NCI-H2196 (cell line): ENCODE measurements around the gene FBXL14.

Source experiments
- DNase-seq: peaks from one replicate; lab custom pipeline; 2025; ENCODE audit not compliant: unreplicated experiment; lab: John Stamatoyannopoulos, UW

Gene FBXL14

GRCh38 chr12:1539135-1539534 is 55.2 kb downstream of the FBXL14 start:
- no peak for DNase-seq

GRCh38 chr12:1536817-1537216 is 57.6 kb downstream of the FBXL14 start:
- no peak for DNase-seq

DNA sequence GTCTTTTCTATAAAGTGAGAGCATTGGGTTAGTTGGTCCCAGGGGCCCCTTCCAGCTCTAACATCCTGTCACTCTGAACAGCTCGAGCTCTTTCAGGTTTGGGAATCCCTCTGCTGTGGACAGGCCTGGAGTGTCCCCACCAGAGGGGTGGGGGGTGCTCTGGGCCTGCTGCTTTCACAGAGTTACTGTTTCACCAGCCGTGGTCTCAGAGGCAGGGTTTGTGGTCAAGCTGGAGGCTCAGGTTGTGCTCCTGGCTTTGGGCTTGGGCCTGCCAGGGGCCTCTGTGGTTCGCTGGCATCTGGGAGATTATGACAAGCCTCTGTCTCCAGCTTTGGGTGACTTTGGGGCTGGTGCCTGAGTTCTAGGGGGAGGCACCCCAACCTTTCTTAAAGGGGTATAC is 59.6 kb downstream of the FBXL14 start:
- no peak for DNase-seq

- DNase-seq = no peak
Measured at GRCh38 chr12:1533602-1534304, 60.6 kb downstream of the FBXL14 start.

- no peak for DNase-seq
Measured at GRCh38 chr12:1533205-1533601, 61.2 kb downstream of the FBXL14 start.

- no peak for DNase-seq
Measured at GRCh38 chr12:1532375-1533165, 61.8 kb downstream of the FBXL14 start.

DNA sequence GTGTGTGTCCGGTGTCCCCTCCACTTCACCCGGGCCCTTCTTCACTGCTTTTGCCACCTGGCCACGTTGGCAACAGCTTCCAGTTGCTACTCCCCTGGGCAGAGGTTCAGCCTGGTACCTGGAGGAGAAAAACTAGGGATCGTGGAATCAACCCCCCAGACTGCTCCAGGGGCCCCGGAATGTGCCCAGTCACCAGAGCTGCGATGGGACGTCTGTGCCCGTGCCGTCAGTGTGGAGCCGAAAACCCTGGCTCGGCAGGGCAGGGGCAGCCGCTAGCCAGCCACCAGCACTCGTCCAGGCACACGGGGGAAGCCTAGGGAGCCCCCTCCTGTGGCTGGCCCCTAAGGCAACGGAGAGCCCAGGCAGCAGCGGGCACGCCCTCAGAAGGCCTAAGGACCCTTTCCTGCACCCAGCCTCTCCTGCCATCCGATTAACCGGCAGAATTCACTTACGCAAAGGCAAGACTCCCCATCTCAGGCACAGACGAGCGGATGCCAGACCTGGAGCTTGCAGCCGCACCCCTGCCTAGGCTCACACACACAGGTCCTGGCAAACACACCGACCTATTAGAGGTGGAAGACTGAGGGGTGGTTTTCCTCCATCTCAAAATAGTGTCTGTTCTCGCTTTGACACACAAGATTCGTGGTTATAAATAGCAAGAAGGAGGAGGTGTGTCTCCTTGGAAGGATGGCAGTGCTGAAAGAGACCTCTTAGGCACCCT is 62.6 kb downstream of the FBXL14 start:
- DNase-seq = no peak

DNA sequence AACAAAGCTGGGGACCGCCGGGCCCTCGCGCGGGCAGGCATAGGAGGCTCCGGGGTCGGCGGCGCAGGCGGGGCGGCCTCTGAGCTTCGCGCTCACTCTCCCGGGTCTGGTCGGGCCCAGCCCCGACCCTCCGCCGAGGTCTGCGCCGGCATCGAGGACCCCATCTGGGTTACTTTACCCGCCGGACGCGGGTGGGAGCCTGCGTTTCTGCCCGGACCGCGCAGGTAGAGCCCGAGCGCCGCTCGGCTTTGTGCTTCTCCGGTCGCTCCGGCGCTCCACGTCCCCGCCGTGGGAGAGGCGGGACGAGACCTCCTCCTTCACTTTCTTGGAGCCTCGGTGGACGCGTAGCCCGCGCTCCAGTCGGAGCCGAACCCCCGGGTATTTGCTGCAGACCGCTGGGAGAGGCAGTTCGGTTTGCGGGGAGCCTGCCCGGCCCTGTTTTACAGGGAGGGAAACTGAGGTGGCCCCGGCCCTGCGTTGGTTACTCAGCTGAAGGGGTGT is 63.2 kb downstream of the FBXL14 start:
- DNase-seq = no peak

DNA sequence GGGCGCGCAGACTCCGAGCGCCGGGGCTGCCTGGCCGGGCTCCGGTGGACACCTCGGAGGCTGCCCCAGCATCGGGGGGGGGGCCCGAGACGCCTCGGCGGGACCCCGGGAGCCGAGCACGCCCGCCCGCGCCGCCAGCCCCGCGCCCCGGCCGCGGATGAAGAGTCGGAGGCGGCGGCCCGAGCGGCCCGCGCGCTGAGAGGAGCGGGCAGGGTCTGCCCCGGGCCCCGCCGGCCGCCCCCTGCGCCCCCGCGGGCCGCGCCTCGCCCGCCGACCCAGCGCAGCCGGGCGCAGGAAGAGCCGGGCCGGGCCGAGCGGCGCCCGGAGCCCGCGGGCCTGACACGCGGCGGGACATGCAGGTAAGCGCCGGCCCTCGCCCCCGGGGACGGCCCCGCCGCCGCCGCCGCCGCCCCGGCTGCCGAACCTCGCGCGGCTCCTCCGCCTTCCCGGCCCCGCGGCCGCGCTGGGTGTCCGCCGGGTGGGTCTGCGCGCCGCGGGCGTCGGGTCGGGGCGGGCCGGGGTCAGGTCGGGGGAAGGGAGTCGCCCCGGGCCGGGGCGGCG is 63.7 kb downstream of the FBXL14 start:
- no peak for DNase-seq

GRCh38 chr12:1529862-1530591 is 64.4 kb downstream of the FBXL14 start:
- DNase-seq = no peak

GRCh38 chr12:1529228-1529861 is 65.0 kb downstream of the FBXL14 start:
- DNase-seq = no peak

GRCh38 chr12:1528791-1529190 is 65.6 kb downstream of the FBXL14 start:
- DNase-seq = no peak

DNA sequence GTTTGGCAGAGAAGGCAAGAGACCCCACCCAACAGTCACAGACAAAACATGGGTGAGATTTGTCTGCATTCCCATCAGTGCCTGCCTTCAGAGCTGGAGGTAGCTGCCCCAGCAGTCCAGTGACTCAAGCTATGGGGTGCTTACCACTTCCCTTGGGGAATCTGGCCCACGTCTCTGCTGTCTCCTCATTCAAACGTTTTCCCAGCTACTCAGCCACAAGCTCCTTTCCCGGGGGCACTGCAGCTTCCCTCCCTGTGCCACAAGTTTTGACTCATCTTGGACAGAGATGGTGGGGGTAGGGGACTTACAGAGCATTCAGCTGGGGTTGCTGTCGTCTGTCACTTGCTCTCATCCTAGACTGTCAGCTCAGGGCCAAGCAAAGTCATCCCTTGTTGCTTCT is 66.6 kb downstream of the FBXL14 start:
- DNase-seq = no peak

DNA sequence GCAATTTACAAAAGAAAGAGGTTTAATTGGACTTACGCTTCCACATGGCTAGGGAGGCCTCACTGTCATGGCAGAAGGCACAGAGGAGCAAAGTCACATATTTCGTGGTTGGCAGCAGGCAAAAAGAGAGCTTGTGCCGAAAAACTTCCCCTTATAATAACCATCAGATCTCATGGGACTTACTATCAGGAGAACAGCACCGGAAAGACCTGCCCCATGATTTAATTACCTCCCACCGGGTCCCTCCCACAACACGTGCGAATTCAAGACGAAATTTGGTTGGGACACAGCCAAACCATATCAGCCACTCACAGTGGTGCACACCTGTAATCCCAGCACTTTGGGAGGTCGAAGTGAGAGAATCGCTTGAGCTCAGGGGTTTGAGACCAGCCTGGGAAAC is 68.5 kb downstream of the FBXL14 start:
- no peak for DNase-seq

GRCh38 chr12:1523558-1524050 is 70.8 kb downstream of the FBXL14 start:
- no peak for DNase-seq

DNA sequence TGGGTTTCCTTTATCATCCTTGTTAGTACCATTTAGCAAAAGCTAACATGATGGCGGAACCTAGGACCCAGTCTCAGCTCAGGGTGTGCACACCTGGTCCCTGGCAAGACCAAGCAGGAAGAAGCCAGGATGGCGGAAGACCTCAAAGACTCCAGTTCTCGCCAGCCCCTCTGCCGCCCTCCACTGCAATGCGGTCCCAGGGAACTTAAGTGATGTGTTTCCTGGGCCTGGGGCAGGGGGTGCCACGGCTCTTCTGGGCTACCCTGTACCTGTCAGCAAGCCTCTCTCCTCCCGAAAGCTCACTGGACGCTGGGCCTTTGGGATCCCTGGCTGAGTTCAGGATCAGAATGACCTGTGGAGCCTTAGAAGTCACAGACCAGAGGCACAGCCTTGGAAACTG is 71.3 kb downstream of the FBXL14 start:
- no peak for DNase-seq

GRCh38 chr12:1519642-1520041 is 74.7 kb downstream of the FBXL14 start:
- no peak for DNase-seq

DNA sequence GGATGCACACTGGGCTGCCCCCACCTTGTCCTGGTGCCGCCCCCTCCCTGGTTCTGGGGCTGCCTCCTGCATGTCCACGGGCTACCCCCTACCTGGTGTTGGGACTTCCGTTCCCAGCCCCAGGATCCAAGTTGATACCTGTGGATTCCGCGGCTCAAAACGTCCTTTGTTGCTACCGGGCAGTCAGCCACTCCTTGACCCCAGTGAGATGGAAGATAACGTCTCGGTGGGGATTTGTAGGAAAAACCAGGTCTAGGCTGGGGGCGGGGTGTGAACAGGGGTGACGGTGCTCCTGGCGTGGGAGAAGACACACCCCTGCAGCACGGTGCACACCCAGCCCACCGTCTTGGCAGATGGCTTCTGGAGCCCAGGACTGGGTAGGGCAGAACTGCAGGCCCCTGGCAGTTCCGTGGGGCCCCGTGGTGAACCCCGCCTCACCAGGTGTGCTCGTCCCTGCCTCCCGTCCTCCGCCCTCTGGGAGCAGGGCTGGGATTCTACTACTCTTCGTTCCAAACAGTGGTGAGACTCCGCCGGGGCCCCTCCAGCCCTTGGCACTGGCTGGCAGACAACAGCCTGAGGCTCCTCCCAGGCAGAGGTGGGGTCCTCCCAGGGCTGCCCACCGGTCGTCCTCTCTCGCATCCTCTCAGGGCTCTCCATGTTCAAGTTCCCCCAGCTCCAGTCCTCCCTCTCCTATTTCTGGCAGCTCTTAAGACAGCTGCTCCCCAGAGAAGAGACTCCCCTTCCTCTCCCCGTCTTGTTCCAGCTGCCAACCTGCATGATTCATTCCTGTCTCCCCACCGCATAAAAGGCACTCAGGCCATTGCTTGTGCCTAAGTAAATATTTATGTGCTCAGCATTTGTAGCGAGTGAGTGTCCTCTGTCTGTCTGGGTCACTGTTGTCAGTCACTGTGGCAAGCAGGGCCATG is 75.5 kb downstream of the FBXL14 start:
- DNase-seq = peak; percentile 23
